ENCODE data around the gene CCDC85A.

- no peak for TF ChIP-seq CTCF (conservative IDR thresholded peaks at IDR 0.05; ENCODE audit: low read depth, low read length)
- TF ChIP-seq EZH2 (IDR thresholded peaks at IDR 0.05; ENCODE audit: low read length, unreplicated experiment), result no peak
- TF ChIP-seq EZH2phosphoT487 (IDR thresholded peaks at IDR 0.05; ENCODE audit: borderline replicate concordance, low read length), result no peak
Measured at GRCh38 chr2:56175779-56176178, 8.0 kb upstream of the CCDC85A start.
